NCI-H345 (cell line): Measurements from ENCODE around the gene RNU1-3.

ENCODE experiments used
- DNase-seq: peaks from one replicate; lab custom pipeline; 2025; lab: John Stamatoyannopoulos, UW

RNU1-3 gene

GRCh38 chr1:16617778-16618580, 48.8 kb downstream of the RNU1-3 start:
- DNase-seq, result no peak

- no peak for DNase-seq
Observed at GRCh38 chr1:16617114-16617631, 49.6 kb downstream of the RNU1-3 start.
